Effector memory CD8-positive, alpha-beta T cell (primary cell): ENCODE results near the gene NECAB2.

Source experiments
- ATAC-seq: fragments of 150-1000 bp; cut with Tn5 transposase; replicated peaks from 2 replicates; pipeline ENCODE4 v1.10.0; 2021; ENCODE audit warnings: mild to moderate bottlenecking, moderate library complexity
- DNase-seq, 3 experiments: peaks; one replicate each; pipeline ENCODE4 v3.0.0; 2021
- H3K27ac Mint-ChIP-seq, 2 donors: one replicate each; pipeline ENCODE4 v1.8.0; 2022; ENCODE audit warnings: mild to moderate bottlenecking in 2 of 2, mixed read lengths in 2 of 2, moderate library complexity in 2 of 2
- H3K27me3 Mint-ChIP-seq, 2 donors: one replicate each; pipeline ENCODE4 v1.8.0; 2022; ENCODE audit warnings: mixed read lengths in 2 of 2
- H3K36me3 Mint-ChIP-seq: one replicate; pipeline ENCODE4 v1.8.0; 2022; ENCODE audit warnings: mild to moderate bottlenecking, moderate library complexity, mixed read lengths; ENCODE audit not compliant: insufficient read depth
- H3K4me1 Mint-ChIP-seq, 2 donors: one replicate each; pipeline ENCODE4 v1.8.0; 2022; ENCODE audit warnings: low read depth in 2 of 2, mixed read lengths in 2 of 2
- H3K4me3 Mint-ChIP-seq, 2 donors: one replicate each; pipeline ENCODE4 v1.8.0; 2022; ENCODE audit warnings: mild to moderate bottlenecking in 2 of 2, mixed read lengths in 2 of 2, moderate library complexity in 2 of 2
- H3K9me3 Mint-ChIP-seq, 2 donors: one replicate each; pipeline ENCODE4 v1.8.0; 2022; ENCODE audit warnings: mixed read lengths in 2 of 2

The NECAB2 gene

GRCh38 chr16:83951544-83951943 lies 16.5 kb upstream of the NECAB2 start:
- Mint-ChIP-seq H3K4me3 (no peak overlapping the region), H3K9me3 (no peaks in the 10 kb centered on the region), H3K27me3 (peaks cover 16 to 43% of the 10 kb centered on the region in 2 donors), H3K36me3 (no peaks in the 10 kb centered on the region), H3K4me1 (peaks cover 0 to 2% of the 10 kb centered on the region in 2 donors), H3K27ac (no peak overlapping the region)
- ATAC-seq (no peak), DNase-seq (no peak)

- DNase-seq (no peak), ATAC-seq (no peak)
- Mint-ChIP-seq H3K4me1 (peaks cover 0 to 6% of the 10 kb centered on the region in 2 donors), H3K9me3 (no peaks in the 10 kb centered on the region), H3K27me3 (peaks cover 16 to 48% of the 10 kb centered on the region in 2 donors), H3K27ac (no peak overlapping the region), H3K36me3 (no peaks in the 10 kb centered on the region), H3K4me3 (no peak overlapping the region)
These were observed 15.5 kb upstream of the NECAB2 start for GRCh38 chr16:83952587-83952939.

GRCh38 chr16:83952940-83953795 lies 14.9 kb upstream of the NECAB2 start, which contains the start of gene OSGIN1:
Gene OSGIN1, plus strand, starts transcription at chr16:83953240. Its CDS starts 4,432 bp downstream, at chr16:83957672.
- Mint-ChIP-seq H3K27ac (no peak within 1 kb of the TSS), H3K36me3 (no peaks in the 10 kb centered on the region), H3K27me3 (peaks cover 16 to 48% of the 10 kb centered on the region in 2 donors), H3K4me1 (peaks cover 0 to 6% of the 10 kb centered on the region in 2 donors), H3K4me3 (peak within 1 kb of the TSS in 1 of 2 donors; percentile 33), H3K9me3 (no peaks in the 10 kb centered on the region)
- DNase-seq (peak; percentile 7 to 24 (median 17)), ATAC-seq (peak; percentile 73)

- H3K27me3 Mint-ChIP-seq = peaks cover 16 to 48% of the 10 kb centered on the region in 2 donors
- H3K4me1 Mint-ChIP-seq = peaks cover 0 to 6% of the 10 kb centered on the region in 2 donors
- no peak for DNase-seq
- no peak for ATAC-seq
- H3K9me3 Mint-ChIP-seq = no peaks in the 10 kb centered on the region
- peak overlapping the region in 1 of 2 donors; percentile 44 for H3K4me3 Mint-ChIP-seq
- H3K27ac Mint-ChIP-seq = no peak overlapping the region
- H3K36me3 Mint-ChIP-seq = no peaks in the 10 kb centered on the region
These were observed 14.1 kb upstream of the NECAB2 start for GRCh38 chr16:83953796-83954576.

- Mint-ChIP-seq H3K4me1 (peaks cover 0 to 6% of the 10 kb centered on the region in 2 donors), H3K9me3 (no peaks in the 10 kb centered on the region), H3K27ac (no peak overlapping the region), H3K36me3 (no peaks in the 10 kb centered on the region), H3K27me3 (peaks cover 16 to 48% of the 10 kb centered on the region in 2 donors), H3K4me3 (peak overlapping the region in 1 of 2 donors; percentile 44)
- no peak for ATAC-seq
- DNase-seq = no peak
These were observed 13.4 kb upstream of the NECAB2 start for GRCh38 chr16:83954577-83955016.

- Mint-ChIP-seq H3K27me3 (peaks cover 16 to 48% of the 10 kb centered on the region in 2 donors), H3K4me3 (no peak overlapping the region), H3K27ac (no peak overlapping the region), H3K36me3 (no peaks in the 10 kb centered on the region), H3K9me3 (no peaks in the 10 kb centered on the region), H3K4me1 (peaks cover 0 to 6% of the 10 kb centered on the region in 2 donors)
- DNase-seq = no peak
- ATAC-seq = no peak
These were observed 12.6 kb upstream of the NECAB2 start for GRCh38 chr16:83955218-83956130.

GRCh38 chr16:83956336-83957289 lies 11.4 kb upstream of the NECAB2 start:
- peak; percentile 68 for ATAC-seq
- Mint-ChIP-seq H3K4me3 (no peak overlapping the region), H3K27ac (no peak overlapping the region), H3K36me3 (no peaks in the 10 kb centered on the region), H3K27me3 (peaks cover 16 to 48% of the 10 kb centered on the region in 2 donors), H3K4me1 (peaks cover 0 to 6% of the 10 kb centered on the region in 2 donors), H3K9me3 (no peaks in the 10 kb centered on the region)
- DNase-seq = peak; percentile 55 to 61 (median 58)

- no peak for DNase-seq
- Mint-ChIP-seq H3K36me3 (no peaks in the 10 kb centered on the region), H3K9me3 (no peaks in the 10 kb centered on the region), H3K4me1 (peaks cover 0 to 6% of the 10 kb centered on the region in 2 donors), H3K27me3 (peaks cover 16 to 45% of the 10 kb centered on the region in 2 donors), H3K27ac (no peak overlapping the region), H3K4me3 (no peak overlapping the region)
- no peak for ATAC-seq
These were observed 10.7 kb upstream of the NECAB2 start for GRCh38 chr16:83957296-83957855.

- H3K9me3 Mint-ChIP-seq = no peaks in the 10 kb centered on the region
- peaks cover 0 to 4% of the 10 kb centered on the region in 2 donors for H3K4me1 Mint-ChIP-seq
- DNase-seq (no peak), ATAC-seq (no peak)
- H3K4me3 Mint-ChIP-seq = no peak overlapping the region
- H3K27ac Mint-ChIP-seq = no peak overlapping the region
- peaks cover 16 to 36% of the 10 kb centered on the region in 2 donors for H3K27me3 Mint-ChIP-seq
- no peaks in the 10 kb centered on the region for H3K36me3 Mint-ChIP-seq
These were observed 9.8 kb upstream of the NECAB2 start for GRCh38 chr16:83958137-83958845.

- Mint-ChIP-seq H3K36me3 (no peaks in the 10 kb centered on the region), H3K4me1 (peaks cover 0 to 4% of the 10 kb centered on the region in 2 donors), H3K9me3 (no peaks in the 10 kb centered on the region), H3K27me3 (peaks cover 14 to 30% of the 10 kb centered on the region in 2 donors), H3K27ac (no peak overlapping the region), H3K4me3 (no peak overlapping the region)
- DNase-seq (no peak), ATAC-seq (no peak)
These were observed 9.0 kb upstream of the NECAB2 start for GRCh38 chr16:83958846-83959565.
